ENCODE data around the gene IFRD2.
"Not testable (repeated sequence)": the region's sequence is repeated elsewhere in the genome, so short reads cannot be mapped to it uniquely, and the experiment has no call there.

Gene IFRD2

GRCh38 chr3:50264383-50264963, 27.8 kb downstream of the IFRD2 start:
- no peak for FAIRE-seq

GRCh38 chr3:50263478-50264382, 28.5 kb downstream of the IFRD2 start:
- FAIRE-seq, result no peak

GRCh38 chr3:50262778-50263177, 29.5 kb downstream of the IFRD2 start:
- FAIRE-seq, result no peak

DNA sequence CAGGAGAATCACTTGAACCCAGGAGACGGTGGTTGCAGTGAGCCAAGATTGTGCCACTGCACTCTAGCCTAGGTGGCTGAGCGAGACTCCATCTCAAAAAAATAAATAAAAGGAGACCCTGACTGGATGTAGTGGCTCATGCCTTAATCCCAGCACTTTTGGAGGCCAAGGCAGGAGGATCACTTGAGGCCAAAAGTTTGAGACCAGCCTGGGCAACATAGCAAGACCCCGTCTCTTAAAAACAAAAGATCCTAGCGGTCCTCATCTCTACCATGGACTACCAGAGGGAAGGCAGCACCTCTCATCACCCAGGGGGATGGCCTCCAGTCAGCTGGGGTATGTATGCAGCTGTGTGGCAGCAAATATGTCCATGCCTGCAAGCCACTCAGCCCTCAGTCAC, 30.0 kb downstream of the IFRD2 start:
- not testable (repeated sequence) for FAIRE-seq

DNA sequence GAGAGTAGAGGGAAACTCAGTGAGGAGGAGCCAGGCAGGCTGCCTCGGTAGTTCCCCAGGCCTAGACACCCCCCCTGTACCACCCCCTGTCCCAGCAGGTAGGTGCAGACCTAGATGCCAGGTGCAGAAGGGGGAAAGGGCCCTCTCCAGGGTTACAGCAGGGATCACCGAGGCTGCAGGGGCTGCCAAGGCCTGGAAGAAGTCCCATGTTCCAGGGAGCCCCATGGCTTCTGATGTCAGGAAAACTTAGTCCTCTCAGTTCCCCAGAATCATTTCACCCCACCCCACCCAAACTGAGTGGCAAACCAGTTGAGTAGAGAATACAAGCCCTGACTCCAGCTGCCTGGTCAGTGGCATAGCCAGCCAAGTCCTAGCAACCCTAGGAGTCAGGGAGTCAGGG, 30.7 kb downstream of the IFRD2 start:
- FAIRE-seq, result no peak

GRCh38 chr3:50260942-50261441, 31.2 kb downstream of the IFRD2 start:
- no peak for FAIRE-seq

DNA sequence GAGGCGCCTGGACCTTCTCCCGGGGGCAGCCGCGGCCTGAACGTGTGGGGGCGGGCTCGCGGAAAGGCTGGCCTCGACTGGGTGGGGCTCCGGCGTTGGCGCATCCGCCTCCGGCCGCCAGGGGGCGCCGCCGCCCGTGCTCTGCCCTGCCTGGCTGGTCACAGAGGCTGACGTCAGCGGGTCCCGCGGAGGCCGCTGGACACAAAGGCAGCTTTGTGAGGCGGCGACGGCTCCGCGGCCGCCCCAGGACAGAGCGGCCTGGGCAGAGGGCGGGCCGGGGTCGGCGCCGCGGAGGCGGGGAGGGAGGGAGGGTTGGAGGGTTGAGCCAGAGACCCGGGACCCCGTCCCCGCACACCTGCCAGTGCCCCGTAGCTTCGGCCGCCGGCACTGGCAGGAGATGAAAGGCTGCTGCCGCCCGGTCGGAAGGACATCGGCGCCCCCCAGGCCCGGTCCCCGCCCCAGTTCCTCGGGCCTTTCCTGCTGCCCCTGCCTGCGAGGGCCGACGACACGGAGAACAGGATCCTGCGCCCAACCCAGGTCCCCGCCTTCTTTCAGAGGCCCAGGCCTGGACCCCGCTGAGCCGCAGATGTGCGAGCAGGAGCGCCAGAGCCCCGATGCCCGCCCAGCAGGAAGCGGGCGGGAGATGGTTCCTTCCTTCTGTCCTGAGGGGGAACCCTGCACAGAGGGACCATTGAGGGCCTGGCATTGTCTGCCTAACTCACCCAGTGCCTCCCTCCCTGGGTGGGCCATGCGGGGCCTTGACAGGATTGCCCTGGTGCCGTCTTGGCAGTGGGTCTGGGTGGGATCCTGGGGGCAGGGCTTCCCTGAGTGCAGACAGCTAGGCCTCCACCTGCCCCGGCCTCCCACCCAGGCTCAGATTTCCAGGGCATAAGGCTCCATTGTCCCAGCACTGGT, 31.9 kb downstream of the IFRD2 start:
- no peak for FAIRE-seq

- FAIRE-seq, result no peak
These were observed 32.7 kb downstream of the IFRD2 start for GRCh38 chr3:50259432-50260026.

- no peak for FAIRE-seq
These were observed 33.2 kb downstream of the IFRD2 start for GRCh38 chr3:50258979-50259378.

DNA sequence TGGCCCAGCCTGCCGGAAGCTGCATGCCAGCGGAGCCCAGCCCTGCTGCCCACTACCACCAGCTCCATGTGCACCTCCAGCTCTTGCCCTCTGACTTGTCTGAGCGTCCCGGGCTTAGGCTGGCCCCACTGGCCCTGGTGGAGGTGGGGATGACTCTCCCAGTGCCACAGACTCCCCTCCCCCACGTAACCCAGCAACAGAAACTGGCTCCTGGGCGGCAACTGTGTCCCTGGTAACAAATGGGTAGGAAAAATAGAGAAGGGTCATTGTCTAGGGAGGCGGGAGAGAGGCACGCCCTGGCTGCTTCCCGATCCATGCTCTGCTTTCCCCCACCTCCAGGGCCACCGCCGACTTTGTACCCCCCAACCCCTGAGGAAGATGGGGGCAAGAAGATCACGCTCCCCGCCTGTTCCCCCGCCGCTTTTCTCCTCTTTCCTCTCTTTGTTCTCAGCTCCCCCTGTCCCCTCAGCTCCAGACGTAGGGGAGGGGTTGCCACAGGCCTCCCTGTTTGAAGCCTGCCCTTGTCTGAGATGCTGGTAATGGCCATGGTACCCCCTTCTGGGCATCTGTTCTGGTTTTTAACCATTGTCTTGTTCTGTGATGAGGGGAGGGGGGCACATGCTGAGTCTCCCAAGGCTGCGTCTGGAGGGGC, 34.1 kb downstream of the IFRD2 start:
- no peak for FAIRE-seq

- FAIRE-seq, result no peak
These were observed 35.0 kb downstream of the IFRD2 start for GRCh38 chr3:50256978-50257890.

GRCh38 chr3:50255251-50255615, 37.0 kb downstream of the IFRD2 start:
- FAIRE-seq, result no peak

DNA sequence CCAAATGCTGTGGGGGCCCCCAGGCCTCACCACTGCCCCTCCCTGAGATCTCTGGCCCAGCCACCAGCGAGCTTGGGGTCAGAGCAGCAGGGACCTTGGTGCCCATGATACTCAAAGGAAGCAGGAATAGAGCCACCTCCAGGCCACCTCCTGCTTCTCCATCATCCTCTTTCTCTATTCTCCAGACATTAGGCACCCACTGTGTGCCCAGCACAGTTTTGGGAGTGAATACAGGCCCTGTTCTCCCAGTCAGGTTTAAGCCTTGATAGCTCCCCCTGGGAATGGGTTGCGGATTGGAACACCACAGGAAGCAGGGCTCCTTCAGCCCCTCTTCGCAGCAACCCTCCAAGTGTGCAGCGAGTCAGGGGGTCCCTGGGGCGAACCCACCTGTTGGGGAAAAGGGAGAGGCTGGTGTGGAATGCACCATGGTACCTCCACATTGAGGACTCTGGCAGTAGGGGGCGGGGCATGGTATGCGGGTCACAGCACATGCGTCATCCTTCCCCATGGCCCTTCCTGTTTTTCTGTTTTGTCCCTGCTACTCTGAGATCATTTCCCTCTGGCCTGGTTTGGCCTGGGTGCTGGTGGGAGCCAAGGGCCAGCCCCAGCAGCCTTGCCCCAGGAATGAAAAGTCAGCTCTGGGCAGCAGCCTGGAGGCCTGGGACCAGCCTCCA, 37.5 kb downstream of the IFRD2 start:
- no peak for FAIRE-seq

GRCh38 chr3:50251220-50251619, 41.0 kb downstream of the IFRD2 start:
- no peak for FAIRE-seq

- no peak for FAIRE-seq
These were observed 41.7 kb downstream of the IFRD2 start for GRCh38 chr3:50250514-50250913.

- FAIRE-seq, result no peak
These were observed 42.8 kb downstream of the IFRD2 start for GRCh38 chr3:50249457-50249856.

DNA sequence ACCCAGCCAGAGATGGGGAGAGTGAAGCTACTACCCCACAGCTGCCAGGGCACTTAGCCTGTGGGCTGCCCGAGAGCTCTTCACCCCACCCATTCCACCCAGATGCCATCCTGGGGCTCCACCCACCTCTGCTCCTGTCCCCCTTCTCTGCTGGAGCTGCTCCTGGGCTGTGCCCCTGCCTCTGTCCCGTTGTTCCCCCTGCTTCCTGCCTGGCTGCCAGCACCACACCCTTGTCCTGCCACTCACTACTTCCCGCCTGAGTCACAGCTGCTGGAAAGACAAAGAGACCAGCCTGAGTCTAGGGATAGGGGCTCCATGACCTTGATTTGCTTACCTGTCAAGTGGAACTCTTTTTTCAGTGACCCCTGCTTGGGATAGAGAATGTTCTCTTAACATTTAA, 43.8 kb downstream of the IFRD2 start:
- no peak for FAIRE-seq

DNA sequence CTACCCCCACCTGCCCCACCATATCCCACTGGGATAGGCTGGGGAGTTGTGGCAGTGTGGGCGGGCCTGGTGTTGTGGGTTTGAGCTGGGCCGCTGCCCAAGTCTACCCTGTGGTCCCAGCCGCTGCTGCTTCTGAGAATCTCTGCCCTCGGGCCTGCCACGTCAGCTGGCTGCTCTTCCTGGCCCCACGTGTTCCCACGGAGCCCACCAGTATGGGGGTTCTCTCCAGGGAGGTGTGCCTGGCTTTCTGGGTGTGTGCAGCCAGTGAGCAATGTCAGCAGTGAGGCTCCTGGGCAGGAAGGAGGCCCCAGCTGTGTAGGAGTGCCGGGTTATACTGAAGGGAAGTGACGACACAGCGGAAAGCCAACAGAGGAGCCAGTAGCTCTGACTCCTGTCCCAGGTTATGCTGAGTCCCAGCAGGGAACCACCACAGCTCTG, 45.7 kb downstream of the IFRD2 start:
- FAIRE-seq, result no peak

- FAIRE-seq, result no peak
These were observed 46.3 kb downstream of the IFRD2 start for GRCh38 chr3:50245831-50246516.

DNA sequence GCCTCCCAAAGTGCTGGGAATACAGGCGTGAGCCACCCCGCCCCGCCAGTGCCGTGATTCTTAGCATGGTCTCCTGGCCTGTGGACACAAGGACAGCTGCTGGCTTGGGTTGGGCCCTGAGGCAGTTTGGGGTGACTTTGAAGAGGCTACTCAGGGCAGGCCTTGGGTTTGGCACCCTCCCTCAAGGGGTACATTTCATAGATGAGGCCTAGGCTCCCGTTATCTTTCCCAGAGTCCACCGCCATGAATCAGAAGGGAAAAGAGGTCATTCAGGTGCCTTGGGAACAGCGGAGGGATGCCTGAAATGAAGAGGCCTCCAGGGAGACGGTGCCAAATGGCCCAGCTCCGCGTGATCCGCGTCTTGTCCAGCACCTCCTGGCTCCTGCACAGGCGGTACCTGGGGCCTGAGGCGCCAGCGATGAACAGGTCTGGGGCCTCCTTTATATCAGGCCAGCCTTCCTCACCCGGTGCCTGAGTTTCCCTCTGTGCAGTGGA, 46.9 kb downstream of the IFRD2 start:
- FAIRE-seq, result no peak
